Activated T-helper 1 cell treated with Interleukin-2 at 50 U/mL for 16 hours (primary cell): ENCODE measurements around the gene HELB.

Experiments used
- DNase-seq: peaks from one replicate; pipeline ENCODE4 v3.0.0-alpha.2; 2020; ENCODE audit warnings: low read depth

Gene HELB

GRCh38 chr12:66365718-66366490, 63.6 kb downstream of the HELB start:
- no peak for DNase-seq

GRCh38 chr12:66367015-66367667, 64.8 kb downstream of the HELB start:
- DNase-seq, result no peak

GRCh38 chr12:66371982-66372381, 69.7 kb downstream of the HELB start:
- no peak for DNase-seq

GRCh38 chr12:66375560-66375959, 73.3 kb downstream of the HELB start:
- DNase-seq, result no peak

GRCh38 chr12:66379616-66380015, 77.3 kb downstream of the HELB start:
- no peak for DNase-seq

GRCh38 chr12:66380769-66381535, 78.7 kb downstream of the HELB start:
- DNase-seq, result no peak

GRCh38 chr12:66387117-66387516, 84.8 kb downstream of the HELB start:
- DNase-seq, result no peak
